GM21381 (cell line): Measurements from ENCODE around the gene P4HTM.
A peak's percentile ranks its signal among the peaks of the same experiment; 100 is the strongest.

ENCODE experiments used
- ATAC-seq: cut with Tn5 transposase; IDR thresholded peaks from one replicate; pipeline ENCODE4 v1.9.1; 2021; ENCODE audit warnings: mild to moderate bottlenecking, moderate library complexity; ENCODE audit not compliant: unreplicated experiment

P4HTM gene

DNA sequence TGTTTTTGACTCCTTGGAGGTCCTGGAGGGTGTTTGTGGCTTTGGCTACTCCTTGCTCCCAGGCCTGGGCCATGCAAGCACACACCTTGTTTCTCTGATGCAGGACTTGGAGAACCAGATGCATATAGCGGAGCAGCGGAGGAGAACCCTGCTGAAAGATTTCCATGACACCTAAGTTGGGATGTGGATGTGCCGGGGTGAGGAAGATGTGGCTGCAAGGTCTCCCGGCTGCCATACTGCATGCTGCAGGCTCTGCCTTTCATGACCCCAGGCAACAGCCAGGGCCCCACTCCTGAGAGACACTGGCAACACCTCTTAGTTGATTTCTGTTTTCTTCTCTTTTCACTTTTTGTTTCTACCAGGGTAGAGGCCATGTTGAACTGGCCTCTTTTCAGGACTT lies 6.9 kb upstream of the P4HTM start:
- no peak for ATAC-seq

DNA sequence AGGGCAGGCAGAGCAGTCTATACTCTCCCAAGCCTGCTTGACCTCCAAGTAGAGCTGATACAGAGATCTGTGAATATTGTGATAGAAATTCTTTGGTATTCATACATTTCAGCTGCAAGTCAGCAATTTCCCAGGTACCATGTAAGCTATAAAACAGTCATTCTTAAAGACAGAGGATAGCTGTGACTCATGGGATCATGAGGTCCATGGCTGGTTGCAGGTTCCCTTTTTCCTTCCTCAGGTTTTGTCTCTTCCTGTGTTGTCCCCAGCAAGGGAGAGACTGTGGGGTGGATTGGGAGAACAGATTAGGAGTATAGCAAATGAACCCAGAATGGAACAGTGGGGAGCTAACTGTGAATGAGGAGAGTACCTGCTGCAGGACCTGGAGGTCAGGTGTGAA lies 5.4 kb upstream of the P4HTM start:
- ATAC-seq: no peak

DNA sequence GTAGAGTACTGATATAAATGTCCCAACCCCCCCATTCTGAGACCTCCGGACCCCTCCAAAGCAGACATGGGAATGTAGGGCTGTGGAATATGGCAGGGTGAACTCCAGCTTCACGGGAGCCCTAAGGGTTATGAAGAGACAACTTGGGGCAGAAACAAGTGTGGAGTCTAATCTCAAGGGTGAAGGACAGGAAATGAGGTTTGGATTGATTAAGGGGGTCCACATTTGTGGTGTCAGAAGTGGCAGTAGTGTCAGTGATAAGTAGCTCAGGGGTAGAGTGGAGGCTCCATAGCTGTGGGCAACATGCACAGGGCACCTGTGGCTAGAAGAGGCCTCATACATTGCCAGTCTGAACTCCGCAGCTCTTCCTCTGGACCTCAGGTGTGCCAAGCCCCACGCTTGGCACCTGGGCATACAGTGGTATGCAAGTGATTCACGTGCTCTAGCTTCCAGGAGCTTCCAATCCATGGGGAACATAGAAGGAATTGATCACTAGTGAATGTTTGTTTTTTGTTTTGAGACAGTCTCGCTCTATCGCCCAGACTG lies 4.1 kb upstream of the P4HTM start:
- ATAC-seq: no peak

DNA sequence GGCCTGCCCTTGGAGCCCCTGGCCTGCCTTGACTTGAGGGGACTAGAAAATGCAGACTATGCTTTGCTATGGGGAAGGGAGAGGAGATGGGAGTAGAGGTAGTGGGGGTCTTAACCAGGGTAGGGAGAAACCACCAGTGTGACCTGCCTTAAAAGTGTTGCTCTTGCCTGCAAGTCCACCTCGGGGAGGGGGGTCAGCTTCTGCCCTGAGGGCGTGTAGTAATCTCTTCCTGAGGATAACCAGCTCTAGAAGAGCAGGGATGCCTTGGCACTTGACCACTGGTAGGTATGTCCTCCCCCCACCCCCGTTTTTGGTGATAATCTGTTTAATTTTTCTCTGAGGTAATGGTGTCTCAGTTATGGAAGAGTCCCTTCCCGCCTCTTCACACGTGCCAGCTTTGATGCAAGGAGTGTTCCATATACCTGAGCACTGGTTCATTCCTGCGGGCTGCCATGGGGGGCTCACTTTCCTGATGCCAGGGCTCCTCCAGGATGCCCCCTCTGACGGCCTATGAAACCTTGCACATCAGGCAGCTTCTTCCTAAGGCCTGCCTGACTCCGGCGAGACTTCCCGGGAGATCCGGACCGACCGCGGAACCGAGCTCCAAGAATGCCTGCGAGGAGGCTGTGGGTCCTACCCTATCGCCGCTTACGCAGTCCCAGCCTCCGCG lies 780 bp upstream of the P4HTM start:
- ATAC-seq: no peak

DNA sequence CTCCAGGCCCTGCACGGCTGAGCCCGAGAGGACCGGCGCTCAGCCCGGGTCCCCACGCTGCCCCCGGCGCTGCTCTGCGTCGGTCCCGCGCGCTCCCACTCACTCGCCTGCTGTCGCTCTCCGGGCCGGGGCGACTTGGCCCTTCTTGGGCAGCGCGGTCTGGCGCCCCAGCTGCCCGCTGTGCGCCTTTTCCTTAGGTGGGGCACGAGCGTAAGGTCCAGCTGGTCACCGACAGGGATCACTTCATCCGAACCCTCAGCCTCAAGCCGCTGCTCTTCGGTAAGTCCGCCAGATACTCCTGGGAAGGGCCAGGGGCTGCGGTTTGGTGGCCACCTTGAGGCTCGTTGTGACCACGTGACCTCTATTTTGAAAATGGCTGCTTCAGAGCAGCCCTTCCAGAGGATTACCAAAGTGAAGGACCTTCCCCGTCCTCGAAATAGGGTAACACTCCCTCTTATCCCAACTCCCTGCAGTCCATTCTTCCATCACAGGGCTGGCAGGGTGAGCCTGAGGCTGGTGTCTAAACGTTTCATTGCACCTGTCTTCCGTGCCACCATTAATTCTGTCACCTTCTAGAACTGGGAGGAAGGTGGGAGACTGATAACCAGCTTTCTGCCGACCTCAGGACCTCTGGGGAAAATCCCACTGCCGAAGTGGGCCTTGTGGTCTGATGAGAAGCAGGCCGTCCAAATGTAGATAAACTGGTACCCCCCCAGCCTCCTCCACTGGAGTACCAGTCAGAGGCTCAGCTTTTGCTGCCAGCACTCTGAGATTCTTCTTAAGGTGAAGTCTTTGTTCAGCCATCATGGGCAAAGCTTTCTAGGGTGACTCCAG lies 812 bp downstream of the P4HTM start:
- ATAC-seq: no peak

DNA sequence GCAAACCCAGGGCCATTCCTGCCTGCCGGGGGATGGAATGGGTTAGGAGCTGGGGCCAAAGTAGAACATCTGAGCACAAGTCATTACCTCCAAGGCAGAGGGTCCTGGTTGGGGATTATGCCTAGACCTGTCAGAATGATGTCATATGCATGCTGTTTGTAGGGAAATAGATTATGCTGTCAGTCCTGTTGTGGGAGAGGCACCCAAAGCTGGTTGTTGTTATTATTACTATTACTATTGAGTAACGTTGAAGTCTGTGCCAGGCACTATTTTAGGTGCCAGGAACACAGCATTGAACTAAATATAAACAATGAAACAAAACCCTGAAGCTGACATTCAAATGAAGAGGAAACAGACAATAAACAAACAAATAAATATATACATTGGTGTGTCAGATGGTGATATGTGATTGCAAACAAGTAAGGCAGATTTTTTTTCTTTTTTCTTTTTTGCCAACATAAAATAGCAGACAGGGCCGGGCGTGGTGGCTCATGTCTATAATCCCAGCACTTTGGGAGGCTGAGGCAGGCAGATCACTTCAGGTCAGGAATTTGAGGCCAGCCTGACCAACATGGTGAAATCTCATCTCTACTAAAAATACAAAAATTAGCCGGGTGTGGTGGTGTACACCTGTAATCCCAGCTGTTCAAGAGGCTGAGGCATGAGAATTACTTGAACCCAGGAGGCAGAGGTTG lies 2.0 kb downstream of the P4HTM start:
- no peak for ATAC-seq

DNA sequence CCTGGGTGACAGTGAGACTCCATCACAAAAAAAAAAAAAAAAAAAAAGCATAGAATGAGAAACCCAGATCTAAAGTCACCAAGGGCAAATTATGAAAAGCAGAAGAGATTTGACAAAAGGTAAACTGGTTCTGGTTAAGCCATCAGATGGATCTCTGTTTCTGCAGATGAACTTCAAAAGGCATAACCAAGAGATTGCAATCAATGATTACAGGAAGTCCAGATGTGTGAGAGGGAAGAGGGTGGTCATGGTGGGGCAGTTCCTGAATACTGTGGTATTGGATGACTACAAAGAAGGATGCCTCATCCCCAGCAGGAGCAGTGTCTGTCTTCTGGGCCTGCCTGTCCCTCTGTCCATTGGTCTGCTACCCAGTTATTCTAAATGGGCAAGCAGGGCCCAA lies 3.8 kb downstream of the P4HTM start:
- ATAC-seq: no peak

DNA sequence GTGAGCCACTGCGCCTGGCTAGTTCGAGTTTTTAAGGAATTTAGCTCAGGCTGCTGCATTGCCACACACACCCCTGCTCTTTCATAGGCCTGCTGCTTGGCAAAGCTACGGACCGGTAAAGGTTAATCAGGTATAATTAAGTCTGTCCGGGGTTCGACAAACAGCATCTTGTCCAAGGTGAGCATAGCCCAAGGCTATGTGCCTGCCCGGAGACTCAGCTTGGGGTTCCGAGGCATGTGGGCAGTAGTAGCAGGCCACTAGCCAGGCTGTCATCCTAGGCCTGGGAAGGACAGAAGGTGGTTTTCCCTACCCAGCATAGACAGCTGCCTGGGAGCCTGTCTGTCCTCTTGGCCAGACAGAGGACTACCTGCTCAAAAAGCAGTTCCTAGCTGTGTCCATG lies 6.6 kb downstream of the P4HTM start:
- no peak for ATAC-seq

DNA sequence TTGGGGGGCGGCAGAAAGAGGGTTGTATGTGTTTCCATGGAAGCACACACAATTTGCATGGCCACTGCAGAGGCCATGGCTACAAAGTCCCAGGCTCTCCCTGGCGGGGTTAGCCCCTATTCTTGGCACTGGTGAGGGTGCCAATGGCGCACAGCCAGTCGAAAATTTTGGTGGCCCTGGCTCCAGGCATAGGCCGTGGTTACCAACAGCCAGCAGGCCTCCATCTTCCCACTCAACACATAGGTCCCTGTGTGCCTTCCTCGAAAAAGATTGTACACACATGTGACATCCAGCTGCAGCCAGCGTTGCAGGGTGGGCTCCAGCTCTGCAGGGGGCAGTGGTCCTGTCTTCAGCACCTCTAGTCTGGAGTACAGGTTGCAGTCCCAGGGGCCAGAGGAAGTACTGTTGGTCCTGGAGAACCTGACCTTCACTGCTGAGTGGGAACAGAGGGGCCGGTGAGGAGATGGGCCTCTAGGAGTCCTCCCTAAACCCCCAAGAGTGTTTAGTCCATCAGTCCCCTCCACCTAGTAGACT lies 7.1 kb downstream of the P4HTM start:
- no peak for ATAC-seq

DNA sequence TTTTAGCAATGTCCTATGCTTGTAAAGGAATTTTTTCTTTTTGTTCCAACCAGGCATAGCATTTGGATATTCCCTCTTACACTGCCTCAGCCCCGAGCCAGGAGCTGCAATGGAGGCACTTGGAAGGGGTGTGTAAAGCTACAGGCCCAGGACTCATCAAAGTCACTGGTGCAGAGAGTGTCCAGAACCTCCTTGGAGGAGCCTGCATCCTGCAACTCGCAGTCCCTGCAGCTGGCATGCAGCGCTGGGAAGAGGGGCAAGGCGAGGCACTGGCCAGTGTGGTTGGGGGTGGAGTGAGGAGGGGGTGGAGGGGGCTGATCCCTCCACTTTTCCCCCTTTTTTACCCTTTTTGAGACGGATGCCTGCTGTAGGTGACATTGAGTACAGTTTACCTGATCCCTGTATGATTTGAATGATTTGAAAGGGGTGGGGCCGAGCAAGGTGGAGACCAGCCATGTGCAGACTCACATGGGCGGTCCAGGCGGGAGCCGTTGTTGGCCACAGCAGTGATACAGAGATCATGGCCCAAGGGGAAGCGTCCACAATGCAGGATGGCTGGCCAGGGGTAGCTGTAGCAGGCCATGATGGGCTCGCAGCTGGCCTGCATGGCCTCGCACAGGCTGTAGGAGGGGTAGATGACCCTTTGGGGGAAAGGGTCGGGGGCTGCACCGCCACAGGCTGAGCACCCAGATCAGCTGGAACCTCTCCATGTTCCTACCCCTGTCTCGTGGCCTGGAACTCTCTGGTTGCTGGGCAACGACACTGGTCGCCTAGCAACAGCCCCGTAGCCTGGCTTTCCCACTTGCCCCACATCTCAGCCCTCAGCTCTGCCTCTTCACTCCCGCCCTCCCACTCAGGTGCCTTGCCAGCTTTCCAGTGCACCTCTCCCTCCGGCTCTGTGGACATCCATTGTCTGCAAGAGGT lies 7.9 kb downstream of the P4HTM start:
- no peak for ATAC-seq

DNA sequence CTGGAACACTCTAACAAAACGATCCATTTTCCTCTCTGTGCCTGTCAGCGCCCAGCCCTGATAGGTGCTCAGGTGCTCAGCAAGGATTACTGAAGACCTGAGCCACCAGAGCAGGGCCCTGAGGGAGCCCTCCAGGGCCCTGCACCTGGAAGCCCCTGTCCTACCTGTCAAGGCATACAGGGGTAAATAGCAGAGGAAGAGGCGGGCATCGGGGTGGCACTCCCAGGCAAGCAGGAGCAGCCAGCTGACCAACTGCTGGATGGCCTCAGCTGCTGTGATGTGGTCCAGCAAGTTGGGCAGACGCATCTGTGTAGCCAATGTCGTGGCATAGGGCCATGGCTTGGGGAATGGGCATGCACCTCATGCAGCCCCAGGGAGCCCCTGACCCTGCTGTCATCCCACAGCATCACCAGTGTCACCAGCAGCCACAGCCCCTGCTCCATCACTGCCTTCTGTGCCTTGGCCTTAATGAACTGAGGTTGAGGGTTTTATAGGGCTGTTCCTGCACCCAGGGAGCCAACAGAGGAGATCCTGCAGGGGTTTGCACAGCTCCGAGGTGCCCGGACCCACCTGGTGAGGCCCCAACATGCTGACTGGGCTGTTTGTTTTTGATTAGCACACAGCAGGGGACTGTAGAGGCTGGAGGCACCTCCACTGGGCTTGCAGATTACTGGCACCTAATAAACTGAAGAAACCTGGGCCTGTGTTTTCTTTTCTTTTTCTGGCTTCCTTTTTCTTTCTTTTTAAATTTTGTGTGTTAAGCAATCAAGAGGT lies 9.2 kb downstream of the P4HTM start:
- no peak for ATAC-seq

DNA sequence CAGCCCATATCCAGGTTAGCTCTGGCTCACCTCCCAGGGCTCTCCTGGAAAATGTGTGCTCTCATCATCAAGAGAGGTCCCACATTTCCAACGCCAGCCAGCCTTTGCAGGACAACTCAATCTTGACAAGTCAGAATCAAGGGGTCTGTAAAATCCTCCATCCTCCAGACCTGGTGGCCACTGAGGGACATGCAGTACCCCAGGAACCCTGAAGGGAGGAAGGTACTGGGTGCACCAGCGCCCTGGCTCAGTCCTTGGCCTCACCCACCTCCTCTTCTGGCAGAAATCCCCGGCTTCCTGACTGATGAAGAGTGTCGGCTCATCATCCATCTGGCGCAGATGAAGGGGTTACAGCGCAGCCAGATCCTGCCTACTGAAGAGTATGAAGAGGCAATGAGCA lies 11.1 kb downstream of the P4HTM start:
- no peak for ATAC-seq

DNA sequence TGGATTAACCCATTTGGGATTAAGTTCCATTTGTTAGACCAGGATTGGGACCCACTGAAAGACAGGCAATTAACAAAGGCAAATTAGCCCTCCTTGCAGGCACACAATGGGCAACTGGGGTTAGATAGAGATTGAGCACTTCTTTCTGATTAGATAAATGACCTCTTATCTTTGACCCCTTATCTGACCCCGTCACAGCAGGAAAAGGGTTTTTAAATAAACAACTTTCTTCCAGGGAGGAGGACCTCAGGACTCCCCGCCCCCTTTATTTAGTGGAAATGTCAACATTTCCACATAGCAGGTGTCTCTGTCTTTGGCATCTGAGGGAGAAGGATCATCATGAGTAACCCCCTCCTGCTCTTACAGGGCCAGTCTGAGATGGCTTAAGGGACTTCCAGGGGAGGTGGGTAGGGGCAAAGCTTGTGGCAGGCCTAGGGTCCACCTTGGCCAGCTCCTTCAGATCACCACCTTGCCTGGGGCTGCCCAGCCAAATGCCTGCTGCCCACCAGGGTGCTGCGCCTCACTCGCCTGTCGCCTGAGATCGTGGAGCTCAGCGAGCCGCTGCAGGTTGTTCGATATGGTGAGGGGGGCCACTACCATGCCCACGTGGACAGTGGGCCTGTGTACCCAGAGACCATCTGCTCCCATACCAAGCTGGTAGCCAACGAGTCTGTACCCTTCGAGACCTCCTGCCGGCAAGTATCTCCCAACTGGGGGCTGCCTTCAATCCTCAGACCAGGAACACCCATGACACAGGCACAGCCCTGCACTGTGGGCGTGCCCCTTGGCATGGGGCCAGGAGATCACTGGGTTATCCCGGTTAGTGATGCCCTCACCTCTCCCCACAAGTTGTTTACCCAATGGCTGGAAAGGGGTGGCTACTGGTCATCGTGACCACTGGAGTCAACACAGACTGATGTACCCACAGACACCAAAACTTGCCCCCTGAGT lies 14.6 kb downstream of the P4HTM start:
- ATAC-seq: no peak

DNA sequence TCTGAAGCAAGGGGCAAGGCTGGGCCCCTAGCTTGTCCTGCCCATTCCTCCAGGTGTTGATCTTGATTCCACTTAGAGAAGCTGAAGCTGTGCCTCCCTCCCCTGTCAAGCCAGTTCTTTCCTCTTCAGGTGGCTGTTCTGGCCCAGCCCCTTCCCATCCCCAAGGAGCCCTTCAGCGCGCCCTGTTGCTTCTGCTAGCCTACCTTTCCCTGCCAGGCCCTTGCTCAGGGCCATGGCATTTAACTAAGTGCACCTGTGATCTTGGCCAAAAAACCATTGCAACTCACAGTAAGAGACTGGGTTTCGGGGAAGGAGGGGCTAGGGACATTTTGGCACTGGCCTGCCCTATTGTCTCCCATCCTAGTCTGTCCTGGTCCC lies 15.3 kb downstream of the P4HTM start:
- no peak for ATAC-seq

DNA sequence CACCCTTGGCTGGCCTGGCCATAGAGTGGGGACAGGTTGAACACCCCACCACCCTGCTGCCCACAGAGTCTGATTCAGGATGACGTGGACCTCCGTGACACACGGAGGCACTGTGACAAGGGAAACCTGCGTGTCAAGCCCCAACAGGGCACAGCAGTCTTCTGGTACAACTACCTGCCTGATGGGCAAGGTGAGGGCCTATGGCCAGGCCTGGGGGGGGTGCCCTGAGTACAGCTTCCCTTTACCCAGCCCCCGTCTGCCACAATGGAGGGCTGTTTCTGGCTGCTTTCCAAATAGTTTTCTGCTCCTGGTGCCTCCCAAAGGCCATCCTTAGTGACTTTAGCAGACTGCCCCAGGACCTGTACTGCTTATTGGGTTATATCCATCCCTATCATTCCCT lies 16.0 kb downstream of the P4HTM start:
- no peak for ATAC-seq

DNA sequence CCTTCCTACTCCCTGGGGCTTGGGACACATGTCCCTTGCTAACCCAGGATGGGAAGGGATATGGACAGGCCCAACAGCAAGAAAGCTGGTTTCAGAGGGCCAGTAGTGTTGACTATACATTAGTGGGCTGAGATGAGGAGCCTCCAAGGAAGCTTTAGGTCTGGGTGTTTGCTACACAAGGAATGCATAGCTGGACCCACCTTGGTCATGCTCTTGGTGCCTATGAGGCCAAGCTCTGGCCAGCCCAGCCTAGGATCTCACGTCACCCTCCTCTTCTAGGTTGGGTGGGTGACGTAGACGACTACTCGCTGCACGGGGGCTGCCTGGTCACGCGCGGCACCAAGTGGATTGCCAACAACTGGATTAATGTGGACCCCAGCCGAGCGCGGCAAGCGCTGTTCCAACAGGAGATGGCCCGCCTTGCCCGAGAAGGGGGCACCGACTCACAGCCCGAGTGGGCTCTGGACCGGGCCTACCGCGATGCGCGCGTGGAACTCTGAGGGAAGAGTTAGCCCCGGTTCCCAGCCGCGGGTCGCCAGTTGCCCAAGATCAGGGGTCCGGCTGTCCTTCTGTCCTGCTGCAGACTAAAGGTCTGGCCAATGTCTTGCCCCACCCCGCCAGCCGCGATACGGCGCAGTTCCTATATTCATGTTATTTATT lies 16.5 kb downstream of the P4HTM start:
- ATAC-seq: no peak

DNA sequence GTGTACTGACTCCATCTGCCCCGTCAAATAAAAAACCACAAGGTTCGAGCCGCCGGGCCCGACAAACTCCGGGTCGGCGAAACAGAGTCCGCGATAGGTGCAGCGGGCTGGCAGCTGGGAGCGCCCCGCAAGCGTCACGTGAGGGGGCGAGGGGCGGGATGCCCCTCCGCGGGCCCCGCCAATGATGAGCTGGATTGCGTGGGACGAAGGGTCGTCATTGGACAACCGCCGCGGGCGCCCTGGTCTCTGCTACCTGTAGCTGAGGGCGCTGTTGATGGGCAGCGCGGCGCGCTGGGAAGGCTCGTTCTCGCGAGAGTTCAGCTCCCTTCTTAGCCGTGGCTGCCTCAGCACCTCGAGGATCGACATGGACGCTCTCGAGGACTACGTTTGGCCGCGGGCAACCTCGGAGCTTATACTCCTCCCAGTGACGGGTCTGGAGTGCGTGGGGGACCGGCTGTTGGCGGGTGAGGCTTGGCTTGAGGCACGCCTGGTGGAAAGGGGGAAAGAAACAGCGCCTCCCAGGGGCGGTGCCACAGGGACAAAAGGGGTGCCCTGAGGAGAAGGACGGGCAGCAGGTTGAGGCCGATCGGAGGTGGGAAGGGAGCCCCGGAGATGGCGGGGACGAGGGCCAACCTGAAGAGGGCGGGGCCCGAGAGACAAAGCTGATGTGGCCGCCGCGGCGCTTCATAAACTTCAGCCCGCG lies 17.2 kb downstream of the P4HTM start, which contains the start of gene WDR6:
Gene WDR6 (plus strand): TSS at position 324 of the 703 bp plus-strand sequence. CDS start 41 bp downstream, at position 365.
- ATAC-seq: peak; percentile 90
